Esophagus squamous epithelium (tissue), 4 donors: ENCODE measurements around the gene IL11.

ENCODE experiments used
- POLR2A ChIP-seq, 4 donors: fragments of 450-650 bp; IDR thresholded peaks; one replicate each; pipeline ENCODE4 v1.6.1; 2017; ENCODE audit warnings: antibody characterized with exemption in 4 of 4, mild to moderate bottlenecking in 4 of 4, moderate library complexity in 3 of 4
- TF ChIP-seq, protein P1 (sequence below), 6 experiments: fragments of 450-650 bp in 4 of 6; fragments of 200-600 bp in 2 of 6; sonication (generic) in 2 of 6; IDR thresholded peaks; one replicate each; pipeline ENCODE4 v1.5.1; 2016 to 2019; ENCODE audit warnings: antibody characterized with exemption in 6 of 6, mild to moderate bottlenecking in 4 of 6, moderate library complexity in 4 of 6

DNA sequence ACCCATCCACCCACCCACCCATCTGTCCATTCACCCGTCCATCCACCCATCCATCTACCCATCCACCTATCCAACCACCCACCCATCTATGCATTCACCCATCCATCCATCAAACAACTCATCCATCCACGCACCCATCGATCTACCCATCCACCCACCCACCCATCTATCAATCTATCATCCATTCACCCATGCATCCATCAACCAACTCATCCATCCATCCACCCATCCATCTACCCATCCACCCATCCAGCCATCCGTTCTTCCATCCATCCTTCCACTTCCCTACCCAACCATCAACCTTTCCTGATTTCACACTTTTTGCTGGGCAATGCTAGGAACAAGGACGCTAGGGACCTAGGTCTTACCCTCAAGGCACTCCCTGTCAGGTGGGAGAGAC is 11.8 kb upstream of the IL11 start:
- TF ChIP-seq, protein P1, sequence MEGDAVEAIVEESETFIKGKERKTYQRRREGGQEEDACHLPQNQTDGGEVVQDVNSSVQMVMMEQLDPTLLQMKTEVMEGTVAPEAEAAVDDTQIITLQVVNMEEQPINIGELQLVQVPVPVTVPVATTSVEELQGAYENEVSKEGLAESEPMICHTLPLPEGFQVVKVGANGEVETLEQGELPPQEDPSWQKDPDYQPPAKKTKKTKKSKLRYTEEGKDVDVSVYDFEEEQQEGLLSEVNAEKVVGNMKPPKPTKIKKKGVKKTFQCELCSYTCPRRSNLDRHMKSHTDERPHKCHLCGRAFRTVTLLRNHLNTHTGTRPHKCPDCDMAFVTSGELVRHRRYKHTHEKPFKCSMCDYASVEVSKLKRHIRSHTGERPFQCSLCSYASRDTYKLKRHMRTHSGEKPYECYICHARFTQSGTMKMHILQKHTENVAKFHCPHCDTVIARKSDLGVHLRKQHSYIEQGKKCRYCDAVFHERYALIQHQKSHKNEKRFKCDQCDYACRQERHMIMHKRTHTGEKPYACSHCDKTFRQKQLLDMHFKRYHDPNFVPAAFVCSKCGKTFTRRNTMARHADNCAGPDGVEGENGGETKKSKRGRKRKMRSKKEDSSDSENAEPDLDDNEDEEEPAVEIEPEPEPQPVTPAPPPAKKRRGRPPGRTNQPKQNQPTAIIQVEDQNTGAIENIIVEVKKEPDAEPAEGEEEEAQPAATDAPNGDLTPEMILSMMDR (IDR thresholded peaks at IDR 0.05): no peak
- TF ChIP-seq POLR2A (IDR thresholded peaks at IDR 0.05): no peak
